IMR-90 (cell line): ENCODE results near the gene MDFI. TPM values are rescaled to one million over a fixed set of nuclear protein-coding genes. Genes with fewer than 3 reads are reported as not detected.

ENCODE experiments used
- ATAC-seq: fragments of 200-7000 bp; cut with Tn5 transposase; 2 replicates; pipeline ENCODE4 v1.9.1; 2020; ENCODE audit warnings: low read depth, mild to moderate bottlenecking, moderate library complexity
- BruUV-seq: library from RNA; stranded (reverse); fragments of 400-500 nt; replicated peaks from 2 replicates; lab custom pipeline; 2021; lab: Mats Ljungman, UMichigan
- CTCF ChIA-PET: fragments of 300-600 bp; formaldehyde crosslinking; extraction: SDS; loops from one replicate; lab custom pipeline; 2021; ENCODE audit warnings: antibody characterized with exemption; lab: Yijun Ruan, JAX
- POLR2A ChIA-PET: fragments of 300-600 bp; sonication (Branson Sonifier 250); formaldehyde crosslinking; loops from one replicate; lab custom pipeline; 2022; ENCODE audit warnings: antibody characterized with exemption; ENCODE audit not compliant: unreplicated experiment; lab: Charles Lee
- DNase-seq: peaks from one replicate; pipeline ENCODE4 v3.0.0; 2013
- H2AFZ ChIP-seq: replicated peaks from 2 replicates; pipeline ENCODE3; 2013; ENCODE audit warnings: low read length, mild to moderate bottlenecking; ENCODE audit not compliant: poor library complexity
- H2AK5ac ChIP-seq: 2 replicates; pipeline ENCODE4 v1.6.1; 2013; ENCODE audit warnings: low read depth, low read length, inconsistent platforms
- H2AK9ac ChIP-seq: replicated peaks from 2 replicates; pipeline ENCODE3; 2013; ENCODE audit warnings: mild to moderate bottlenecking, low read depth, low read length, moderate library complexity; ENCODE audit not compliant: poor library complexity
- H2BK120ac ChIP-seq: 2 replicates; pipeline ENCODE4 v1.6.1; 2013; ENCODE audit warnings: low read depth, low read length, inconsistent platforms
- H2BK15ac ChIP-seq: 3 replicates; pipeline ENCODE4 v1.6.1; 2013; ENCODE audit warnings: low read depth, low read length, inconsistent platforms
- H2BK20ac ChIP-seq: 2 replicates; pipeline ENCODE4 v1.6.1; 2013; ENCODE audit warnings: low read depth, mild to moderate bottlenecking, inconsistent platforms, low read length, moderate library complexity
- H2BK5ac ChIP-seq: 2 replicates; pipeline ENCODE4 v1.6.1; 2013; ENCODE audit warnings: mild to moderate bottlenecking, low read depth, low read length, inconsistent platforms; ENCODE audit not compliant: poor library complexity, severe bottlenecking
- H3K14ac ChIP-seq: replicated peaks from 2 replicates; pipeline ENCODE4 v1.6.1; 2013; ENCODE audit warnings: low read depth, low read length, inconsistent platforms
- H3K18ac ChIP-seq: 2 replicates; pipeline ENCODE4 v1.6.1; 2013; ENCODE audit warnings: low read depth, low read length, control low read depth
- H3K23ac ChIP-seq: 2 replicates; pipeline ENCODE4 v1.6.1; 2013; ENCODE audit warnings: low read depth, low read length, inconsistent platforms
- H3K27ac ChIP-seq: 2 replicates; pipeline ENCODE4 v1.5.1; 2013; ENCODE audit warnings: mild to moderate bottlenecking, control low read depth, low read length; ENCODE audit not compliant: insufficient read depth
- H3K27me3 ChIP-seq: 2 replicates; pipeline ENCODE4 v1.6.1; 2013; ENCODE audit warnings: low read length; ENCODE audit not compliant: control insufficient read depth, insufficient read depth
- H3K36me3 ChIP-seq: 2 replicates; pipeline ENCODE4 v1.6.1; 2013; ENCODE audit warnings: low read length, mixed read lengths; ENCODE audit not compliant: control insufficient read depth, insufficient read depth
- H3K4ac ChIP-seq: 2 replicates; pipeline ENCODE4 v1.6.1; 2013; ENCODE audit warnings: low read depth, low read length, inconsistent platforms
- H3K4me1 ChIP-seq: 2 replicates; pipeline ENCODE4 v1.6.1; 2013; ENCODE audit warnings: low read length, mixed read lengths; ENCODE audit not compliant: control insufficient read depth, insufficient read depth
- H3K4me2 ChIP-seq: 2 replicates; pipeline ENCODE4 v1.6.1; 2013; ENCODE audit warnings: low read depth, mild to moderate bottlenecking, control low read depth, low read length, moderate library complexity
- H3K4me3 ChIP-seq: 2 replicates; pipeline ENCODE4 v1.5.1; 2013; ENCODE audit warnings: low read depth, mild to moderate bottlenecking, control low read depth, low read length, moderate library complexity; ENCODE audit not compliant: insufficient read depth
- H3K56ac ChIP-seq: 2 replicates; pipeline ENCODE4 v1.6.1; 2013; ENCODE audit warnings: low read length, inconsistent platforms; ENCODE audit not compliant: insufficient read depth; ENCODE audit errors: extremely low read depth
- H3K79me1 ChIP-seq, 2 experiments: 2 replicates each; pipeline ENCODE4 v1.6.1; 2013; ENCODE audit warnings: low read length in 2 of 2, inconsistent platforms in 1 of 2, low read depth in 1 of 2
- H3K9ac ChIP-seq: 2 replicates; pipeline ENCODE4 v1.6.1; 2013; ENCODE audit warnings: low read depth, low read length, control low read depth
- H3K9me1 ChIP-seq: 2 replicates; pipeline ENCODE4 v1.6.1; 2013; ENCODE audit warnings: low read length, inconsistent platforms; ENCODE audit not compliant: insufficient read depth
- H3K9me3 ChIP-seq: 2 replicates; pipeline ENCODE4 v1.6.1; 2013; ENCODE audit warnings: low read length; ENCODE audit not compliant: control insufficient read depth, insufficient read depth
- H4K20me1 ChIP-seq: 2 replicates; pipeline ENCODE4 v1.6.1; 2013; ENCODE audit warnings: low read length, inconsistent platforms; ENCODE audit not compliant: insufficient read depth
- H4K5ac ChIP-seq: 2 replicates; pipeline ENCODE4 v1.6.1; 2013; ENCODE audit warnings: mild to moderate bottlenecking, low read depth, low read length, control low read depth
- H4K8ac ChIP-seq, 2 experiments: 2 replicates each; pipeline ENCODE4 v1.6.1; 2013; ENCODE audit warnings: low read depth in 2 of 2, low read length in 2 of 2, control low read depth in 1 of 2, inconsistent platforms in 1 of 2
- H4K91ac ChIP-seq: 2 replicates; pipeline ENCODE4 v1.6.1; 2013; ENCODE audit warnings: low read depth, low read length, inconsistent platforms; ENCODE audit not compliant: insufficient read depth
- BHLHE40 ChIP-seq: fragments of 150-350 bp; IDR thresholded peaks from 2 replicates; pipeline ENCODE4 v1.6.1; 2016; ENCODE audit warnings: mild to moderate bottlenecking, low read depth, low read length
- CEBPB ChIP-seq: IDR thresholded peaks from 2 replicates; pipeline ENCODE4 v1.6.1; 2012; ENCODE audit warnings: low read depth, low read length, improper control_type of control experiment
- CHD1 ChIP-seq: IDR thresholded peaks from 2 replicates; pipeline ENCODE4 v1.6.1; 2012; ENCODE audit warnings: low read depth, low read length, improper control_type of control experiment
- FOS ChIP-seq: fragments of 150-350 bp; IDR thresholded peaks from 2 replicates; pipeline ENCODE4 v1.6.1; 2016; ENCODE audit warnings: low read depth, low read length
- MAFK ChIP-seq: IDR thresholded peaks from 2 replicates; pipeline ENCODE4 v1.6.1; 2012; ENCODE audit warnings: low read depth, low read length, improper control_type of control experiment
- MAZ ChIP-seq: IDR thresholded peaks from 2 replicates; pipeline ENCODE4 v1.6.1; 2012; ENCODE audit warnings: low read depth, mild to moderate bottlenecking, low read length, improper control_type of control experiment, moderate library complexity, borderline replicate concordance
- MXI1 ChIP-seq: IDR thresholded peaks from 2 replicates; pipeline ENCODE4 v1.6.1; 2012; ENCODE audit warnings: low read depth, mild to moderate bottlenecking, low read length, moderate library complexity, borderline replicate concordance
- NFE2L2 ChIP-seq: fragments of 150-350 bp; IDR thresholded peaks from 2 replicates; pipeline ENCODE4 v1.6.1; 2016; ENCODE audit warnings: low read depth, mild to moderate bottlenecking, low read length
- POLR2A ChIP-seq: IDR thresholded peaks from 2 replicates; pipeline ENCODE4 v1.6.1; 2012; ENCODE audit warnings: mild to moderate bottlenecking, low read depth, low read length
- RFX5 ChIP-seq: IDR thresholded peaks from 2 replicates; pipeline ENCODE4 v1.8.0; 2012; ENCODE audit warnings: low read depth, mild to moderate bottlenecking, low read length, moderate library complexity
- SMC3 ChIP-seq: fragments of 150-350 bp; IDR thresholded peaks from 2 replicates; pipeline ENCODE4 v1.6.1; 2016; ENCODE audit warnings: low read depth, mild to moderate bottlenecking, antibody characterized with exemption, low read length, moderate library complexity
- WGBS, 2 experiments: methylation state at CpG; one replicate each; pipeline versions ENCODE4 v1.1.5 to v1.1.7; 2013; ENCODE audit warnings: missing lambda C conversion rate in 2 of 2; ENCODE audit not compliant: insufficient read length in 1 of 2; ENCODE audit errors: extremely low coverage in 2 of 2; 5-methylcytosine and 5-hydroxymethylcytosine counted together
- dilution Hi-C: fragments of 300-500 bp; cut with HindIII; formaldehyde crosslinking; loops from one replicate; pipeline ENCODE4 v1.14.3; 2018; ENCODE audit warnings: low sequenced_read_pairs; ENCODE audit not compliant: unreplicated experiment
- in situ Hi-C: fragments of 300-500 bp; cut with MboI; formaldehyde crosslinking; loops from 3 replicates; pipeline ENCODE4 v1.14.3; 2019; ENCODE audit warnings: low sequenced_read_pairs, inconsistent platforms, mixed read lengths
- intact Hi-C: fragments of 100-400 bp; cut with micrococcal nuclease; formaldehyde crosslinking; loops from 2 replicates; pipeline ENCODE4 v1.10.0; 2022
- polyA plus RNA-seq, 3 experiments: library from polyadenylated mRNA; depleted of rRNA; stranded (reverse); fragments of >200 nt; gene quantifications; 2 replicates each; pipeline ENCODE4 v1.2.3, GENCODE V29; 2012; ENCODE audit warnings: low replicate concordance in 1 of 3
- total RNA-seq: library from RNA; depleted of rRNA; stranded (reverse); fragments of >200 nt; gene quantifications from 2 replicates; pipeline ENCODE4 v1.2.3, GENCODE V29; 2012
- TF ChIP-seq, protein P1 (sequence below): fragments of 150-350 bp; IDR thresholded peaks from 2 replicates; pipeline ENCODE4 v1.6.1; 2017; ENCODE audit warnings: mild to moderate bottlenecking, antibody characterized with exemption, low read length, low read depth
- TF ChIP-seq, protein P2 (sequence below): conservative IDR thresholded peaks from 2 replicates; pipeline ENCODE4 v1.5.1; 2012; ENCODE audit warnings: mild to moderate bottlenecking, low read depth, low read length, improper control_type of control experiment

The MDFI gene
- total and polyA plus RNA-seq, 2 of the 4 experiments (the other 2 are of a cell fraction) = 0.18 to 0.29 TPM

DNA sequence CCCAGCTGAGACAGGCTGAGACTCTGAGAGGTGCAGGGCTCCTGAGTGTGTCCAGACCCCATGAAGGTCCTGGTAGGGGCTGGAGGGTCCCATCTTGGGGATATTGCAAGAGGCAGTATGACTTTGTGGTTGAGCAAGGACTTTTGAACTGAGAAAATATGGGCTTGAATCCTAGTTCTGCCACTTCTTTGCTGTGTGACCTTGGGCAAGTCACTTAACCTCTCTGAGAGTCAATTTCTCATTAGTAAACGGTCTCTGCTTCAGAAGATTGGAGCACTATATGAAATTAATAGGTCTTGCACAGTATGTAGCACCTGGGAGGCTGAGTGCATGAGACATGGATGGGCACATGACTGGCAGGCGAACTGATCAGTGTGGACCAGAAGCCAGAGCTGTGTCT, 54.5 kb downstream of the MDFI start:
- Histone ChIP-seq H3K9me3 (no peaks in the 10 kb centered on the region), H3K9ac (no peak overlapping the region), H3K4ac (no peak overlapping the region), H2BK5ac (no peak overlapping the region), H4K5ac (no peak overlapping the region), H3K23ac (no peak overlapping the region), H3K36me3 (no peaks in the 10 kb centered on the region), H3K27me3 (no peaks in the 10 kb centered on the region; the same call in 1 of the 2 replicates), H3K56ac (no peak overlapping the region), H2AFZ (no peak overlapping the region), H2AK9ac (no peak overlapping the region), H3K18ac (no peak overlapping the region), H4K91ac (no peak overlapping the region), H2BK120ac (no peak overlapping the region), H3K79me1 (no peaks in the 10 kb centered on the region), H2BK20ac (no peak overlapping the region), H3K4me1 (peaks cover 8% of the 10 kb centered on the region), H2BK15ac (no peak overlapping the region), H3K27ac (no peak overlapping the region), H2AK5ac (no peak overlapping the region), H3K14ac (no peak overlapping the region), H4K20me1 (no peaks in the 10 kb centered on the region; the same call in 1 of the 2 replicates), H3K4me3 (no peak overlapping the region), H4K8ac (no peak overlapping the region), H3K4me2 (no peak overlapping the region), H3K9me1 (0 out of 2 replicates have a peak, but pooled peaks cover 2% of the 10 kb centered on the region)
- dilution Hi-C loops = no loop called here
- 71% methylated on average over 1 of the region's 2 CpGs; no CpG with 5 or more reads in 1 of the 2 experiments for WGBS, 2 experiments
- intact Hi-C loops = no loop called here
- ChIA-PET CTCF (interaction anchor here (1.0 kb wide), 1 partner anchor 90 kb away, joined by 3 read pairs; no protein-coding TSS in a partner anchor), POLR2A (no interaction called here)
- ATAC-seq (no peak), DNase-seq (no peak)
- no TSS peak for BruUV-seq
- TF ChIP-seq MAZ = no peak
- TF ChIP-seq, protein P1, sequence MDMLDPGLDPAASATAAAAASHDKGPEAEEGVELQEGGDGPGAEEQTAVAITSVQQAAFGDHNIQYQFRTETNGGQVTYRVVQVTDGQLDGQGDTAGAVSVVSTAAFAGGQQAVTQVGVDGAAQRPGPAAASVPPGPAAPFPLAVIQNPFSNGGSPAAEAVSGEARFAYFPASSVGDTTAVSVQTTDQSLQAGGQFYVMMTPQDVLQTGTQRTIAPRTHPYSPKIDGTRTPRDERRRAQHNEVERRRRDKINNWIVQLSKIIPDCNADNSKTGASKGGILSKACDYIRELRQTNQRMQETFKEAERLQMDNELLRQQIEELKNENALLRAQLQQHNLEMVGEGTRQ = no peak
- no peak for TF ChIP-seq CEBPB
- TF ChIP-seq FOS = no peak
- no peak for TF ChIP-seq BHLHE40
- TF ChIP-seq POLR2A = no peak
- TF ChIP-seq CHD1 = no peak
- TF ChIP-seq NFE2L2 = no peak
- no peak for TF ChIP-seq RFX5
- no peak for TF ChIP-seq MAFK
- TF ChIP-seq MXI1 = no peak
- TF ChIP-seq SMC3 = no peak
- TF ChIP-seq, protein P2, sequence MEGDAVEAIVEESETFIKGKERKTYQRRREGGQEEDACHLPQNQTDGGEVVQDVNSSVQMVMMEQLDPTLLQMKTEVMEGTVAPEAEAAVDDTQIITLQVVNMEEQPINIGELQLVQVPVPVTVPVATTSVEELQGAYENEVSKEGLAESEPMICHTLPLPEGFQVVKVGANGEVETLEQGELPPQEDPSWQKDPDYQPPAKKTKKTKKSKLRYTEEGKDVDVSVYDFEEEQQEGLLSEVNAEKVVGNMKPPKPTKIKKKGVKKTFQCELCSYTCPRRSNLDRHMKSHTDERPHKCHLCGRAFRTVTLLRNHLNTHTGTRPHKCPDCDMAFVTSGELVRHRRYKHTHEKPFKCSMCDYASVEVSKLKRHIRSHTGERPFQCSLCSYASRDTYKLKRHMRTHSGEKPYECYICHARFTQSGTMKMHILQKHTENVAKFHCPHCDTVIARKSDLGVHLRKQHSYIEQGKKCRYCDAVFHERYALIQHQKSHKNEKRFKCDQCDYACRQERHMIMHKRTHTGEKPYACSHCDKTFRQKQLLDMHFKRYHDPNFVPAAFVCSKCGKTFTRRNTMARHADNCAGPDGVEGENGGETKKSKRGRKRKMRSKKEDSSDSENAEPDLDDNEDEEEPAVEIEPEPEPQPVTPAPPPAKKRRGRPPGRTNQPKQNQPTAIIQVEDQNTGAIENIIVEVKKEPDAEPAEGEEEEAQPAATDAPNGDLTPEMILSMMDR = no peak
- in situ Hi-C loops = no loop called here
